ENCODE measurements around the gene ZNF598.
A peak's percentile ranks its signal among the peaks of the same experiment; 100 is the strongest.

DNA sequence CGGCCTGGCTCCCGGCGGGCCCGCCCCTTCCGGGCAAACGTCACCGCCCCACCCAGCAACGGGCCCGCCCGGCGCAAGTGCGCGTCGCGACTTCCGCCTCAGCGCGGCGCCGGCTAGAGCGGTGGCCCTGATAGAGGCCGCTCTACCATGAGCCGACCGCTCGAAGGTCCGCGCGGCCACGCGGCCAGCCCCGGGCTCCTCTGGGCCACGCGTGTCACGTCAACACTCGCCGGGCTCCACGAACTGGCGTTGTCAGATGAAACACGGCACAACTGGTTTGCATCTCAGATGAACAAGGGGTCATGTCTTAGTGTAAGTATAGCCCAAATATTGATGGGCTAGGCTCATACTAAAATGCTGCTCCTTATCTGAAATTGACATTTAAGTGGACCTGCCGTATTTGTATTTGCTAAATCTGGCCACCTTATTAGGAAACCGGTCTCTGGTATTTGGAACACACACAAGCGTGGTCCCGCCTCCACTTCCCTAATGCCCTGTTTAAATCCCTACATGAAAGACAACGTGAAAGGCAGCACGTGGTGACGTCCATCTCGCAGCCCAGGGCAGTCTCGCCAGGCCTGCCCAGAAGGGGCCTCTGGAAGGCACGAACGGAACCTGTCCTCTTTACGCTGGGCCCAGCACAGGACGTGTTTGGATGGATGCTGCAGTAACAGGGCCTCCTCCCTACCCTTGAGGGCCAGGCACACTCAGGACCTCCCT, at the start of gene ZNF598:
- TF ChIP-seq SUPT20H (IDR thresholded peaks at IDR 0.05; ENCODE audit: borderline replicate concordance, control insufficient read depth, low read depth, low read length) (no peak), EP300 (IDR thresholded peaks at IDR 0.05; ENCODE audit: borderline replicate concordance in 1 of 2, control insufficient read depth in 1 of 2, low read depth in 2 of 2, low read length in 2 of 2) (no peak), SIN3A (IDR thresholded peaks at IDR 0.05; ENCODE audit: low read depth, low read length) (peak; percentile 68), EZH2 (IDR thresholded peaks at IDR 0.05; ENCODE audit: borderline replicate concordance, control insufficient read depth, low read depth, low read length) (no peak), CHD1 (IDR thresholded peaks at IDR 0.05; ENCODE audit: low read depth, low read length) (no peak), POLR2AphosphoS5 (IDR thresholded peaks at IDR 0.05; ENCODE audit: low read length) (peak; percentile 87)
- TF ChIP-seq, protein P1, sequence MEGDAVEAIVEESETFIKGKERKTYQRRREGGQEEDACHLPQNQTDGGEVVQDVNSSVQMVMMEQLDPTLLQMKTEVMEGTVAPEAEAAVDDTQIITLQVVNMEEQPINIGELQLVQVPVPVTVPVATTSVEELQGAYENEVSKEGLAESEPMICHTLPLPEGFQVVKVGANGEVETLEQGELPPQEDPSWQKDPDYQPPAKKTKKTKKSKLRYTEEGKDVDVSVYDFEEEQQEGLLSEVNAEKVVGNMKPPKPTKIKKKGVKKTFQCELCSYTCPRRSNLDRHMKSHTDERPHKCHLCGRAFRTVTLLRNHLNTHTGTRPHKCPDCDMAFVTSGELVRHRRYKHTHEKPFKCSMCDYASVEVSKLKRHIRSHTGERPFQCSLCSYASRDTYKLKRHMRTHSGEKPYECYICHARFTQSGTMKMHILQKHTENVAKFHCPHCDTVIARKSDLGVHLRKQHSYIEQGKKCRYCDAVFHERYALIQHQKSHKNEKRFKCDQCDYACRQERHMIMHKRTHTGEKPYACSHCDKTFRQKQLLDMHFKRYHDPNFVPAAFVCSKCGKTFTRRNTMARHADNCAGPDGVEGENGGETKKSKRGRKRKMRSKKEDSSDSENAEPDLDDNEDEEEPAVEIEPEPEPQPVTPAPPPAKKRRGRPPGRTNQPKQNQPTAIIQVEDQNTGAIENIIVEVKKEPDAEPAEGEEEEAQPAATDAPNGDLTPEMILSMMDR (IDR thresholded peaks at IDR 0.05 in 2 of 3, conservative IDR thresholded peaks at IDR 0.05 in 1 of 3; ENCODE audit: control insufficient read depth in 2 of 3, extremely low read depth in 1 of 3, insufficient read depth in 1 of 3, low read depth in 3 of 3, low read length in 3 of 3) = no peak
